ENCODE data around the gene DGKG.

GRCh38 chr3:186319945-186320344 is 42.1 kb downstream of the DGKG start:
- TF ChIP-seq, protein P1, sequence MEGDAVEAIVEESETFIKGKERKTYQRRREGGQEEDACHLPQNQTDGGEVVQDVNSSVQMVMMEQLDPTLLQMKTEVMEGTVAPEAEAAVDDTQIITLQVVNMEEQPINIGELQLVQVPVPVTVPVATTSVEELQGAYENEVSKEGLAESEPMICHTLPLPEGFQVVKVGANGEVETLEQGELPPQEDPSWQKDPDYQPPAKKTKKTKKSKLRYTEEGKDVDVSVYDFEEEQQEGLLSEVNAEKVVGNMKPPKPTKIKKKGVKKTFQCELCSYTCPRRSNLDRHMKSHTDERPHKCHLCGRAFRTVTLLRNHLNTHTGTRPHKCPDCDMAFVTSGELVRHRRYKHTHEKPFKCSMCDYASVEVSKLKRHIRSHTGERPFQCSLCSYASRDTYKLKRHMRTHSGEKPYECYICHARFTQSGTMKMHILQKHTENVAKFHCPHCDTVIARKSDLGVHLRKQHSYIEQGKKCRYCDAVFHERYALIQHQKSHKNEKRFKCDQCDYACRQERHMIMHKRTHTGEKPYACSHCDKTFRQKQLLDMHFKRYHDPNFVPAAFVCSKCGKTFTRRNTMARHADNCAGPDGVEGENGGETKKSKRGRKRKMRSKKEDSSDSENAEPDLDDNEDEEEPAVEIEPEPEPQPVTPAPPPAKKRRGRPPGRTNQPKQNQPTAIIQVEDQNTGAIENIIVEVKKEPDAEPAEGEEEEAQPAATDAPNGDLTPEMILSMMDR (optimal IDR thresholded peaks at IDR 0.05 in 1 of 3, IDR thresholded peaks at IDR 0.05 in 1 of 3, conservative IDR thresholded peaks at IDR 0.05 in 1 of 3; ENCODE audit: extremely low read depth in 1 of 3, insufficient read depth in 2 of 3, low read length in 3 of 3) = no peak
- TF ChIP-seq EZH2 (IDR thresholded peaks at IDR 0.05; ENCODE audit: low read length) = no peak

Measured in keratinocyte (primary cell).